Activated effector memory CD4-positive, alpha-beta T cell treated with anti-CD3 and anti-CD28 coated beads, Interleukin-2, amount 50 U/mL, for 16 hours (primary cell): Measurements from ENCODE around the gene C1orf232.

ENCODE experiments used
- DNase-seq: peaks from one replicate; pipeline ENCODE4 v3.0.0-alpha.2; 2020

C1orf232 gene

GRCh38 chr1:26122988-26123973 lies 45.5 kb downstream of the C1orf232 start:
- DNase-seq: no peak

DNA sequence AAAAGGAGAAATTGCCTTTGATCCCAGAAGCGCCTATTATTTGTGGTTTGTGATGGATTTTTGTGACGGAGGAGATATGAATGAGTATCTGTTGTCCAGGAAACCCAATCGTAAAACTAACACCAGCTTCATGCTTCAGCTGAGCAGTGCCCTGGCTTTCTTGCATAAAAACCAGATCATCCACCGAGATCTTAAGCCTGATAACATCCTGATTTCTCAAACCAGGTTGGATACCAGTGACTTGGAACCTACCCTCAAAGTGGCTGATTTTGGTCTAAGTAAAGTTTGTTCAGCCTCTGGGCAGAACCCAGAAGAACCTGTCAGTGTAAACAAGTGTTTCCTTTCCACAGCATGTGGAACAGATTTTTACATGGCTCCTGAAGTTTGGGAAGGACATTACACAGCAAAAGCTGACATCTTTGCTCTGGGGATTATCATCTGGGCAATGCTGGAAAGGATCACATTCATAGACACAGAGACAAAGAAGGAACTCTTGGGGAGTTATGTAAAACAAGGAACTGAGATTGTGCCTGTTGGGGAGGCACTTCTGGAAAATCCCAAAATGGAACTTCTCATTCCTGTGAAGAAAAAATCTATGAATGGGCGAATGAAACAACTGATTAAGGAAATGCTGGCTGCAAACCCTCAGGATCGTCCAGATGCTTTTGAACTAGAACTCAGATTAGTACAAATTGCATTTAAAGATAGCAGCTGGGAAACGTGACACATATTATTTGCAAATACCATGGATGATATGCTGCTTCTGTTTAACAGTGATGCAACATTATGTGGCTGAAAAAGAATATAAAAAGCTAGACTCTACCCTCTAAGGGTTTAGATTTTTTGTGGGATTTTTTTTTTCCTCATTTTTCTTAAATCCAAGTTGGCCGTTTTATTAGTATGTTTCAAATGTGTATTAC lies 46.6 kb downstream of the C1orf232 start:
- DNase-seq: no peak

GRCh38 chr1:26119892-26120608 lies 48.7 kb downstream of the C1orf232 start:
- DNase-seq: no peak

DNA sequence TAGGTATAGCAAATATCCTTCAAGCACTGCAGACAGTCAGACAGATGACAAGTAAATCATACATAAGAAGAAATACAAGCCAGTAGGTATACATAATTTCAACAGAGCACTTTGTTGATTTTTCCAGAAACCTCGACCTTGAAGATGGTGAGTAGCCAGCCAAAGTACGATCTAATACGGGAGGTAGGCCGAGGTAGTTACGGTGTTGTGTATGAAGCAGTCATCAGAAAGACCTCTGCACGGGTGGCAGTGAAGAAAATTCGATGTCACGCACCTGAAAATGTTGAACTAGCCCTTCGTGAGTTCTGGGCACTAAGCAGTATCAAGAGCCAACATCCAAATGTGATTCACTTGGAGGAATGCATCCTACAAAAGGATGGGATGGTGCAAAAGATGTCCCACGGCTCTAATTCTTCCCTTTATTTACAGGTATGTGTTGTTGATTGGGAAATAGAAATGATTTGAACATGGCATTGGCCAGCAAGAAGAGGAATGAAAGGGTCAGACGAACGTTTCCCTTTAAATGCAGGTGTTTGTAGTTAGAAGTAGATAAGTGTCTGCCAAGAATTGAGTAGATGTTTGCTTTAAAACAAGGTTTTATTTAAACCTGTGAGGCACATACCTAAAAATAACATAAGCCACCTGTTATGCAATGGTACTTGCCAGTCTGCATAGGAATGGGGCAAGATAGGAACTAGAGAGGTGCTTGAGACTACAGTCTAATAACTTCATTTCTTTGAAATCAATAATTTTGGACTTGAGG lies 54.4 kb downstream of the C1orf232 start:
- DNase-seq: no peak
